Measurements from ENCODE around the gene GNG12. TPM values are rescaled to one million over a fixed set of nuclear protein-coding genes. Genes with fewer than 3 reads are reported as not detected.

GNG12 gene
- total and polyA plus RNA-seq, 2 experiments from 2014 or later: 25.4 to 33.9 TPM

DNA sequence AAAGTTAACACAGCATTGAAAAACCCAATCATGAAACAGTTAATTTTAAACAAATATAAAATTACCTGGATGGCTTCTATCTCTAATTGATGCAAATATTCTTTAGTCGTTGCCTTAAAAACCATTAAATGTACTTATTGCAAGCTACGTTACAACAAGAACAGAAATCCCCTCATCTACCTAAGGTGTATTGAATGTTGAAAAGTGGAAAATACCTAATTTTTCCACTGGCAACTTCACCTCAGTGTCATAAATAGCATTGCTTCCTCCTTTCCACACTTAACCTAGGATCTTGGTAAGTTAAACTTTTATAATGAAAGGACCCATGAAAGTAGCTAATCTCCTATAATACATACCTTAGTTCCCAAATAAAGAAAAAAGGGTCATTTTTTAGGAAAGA is 142.9 kb downstream of the GNG12 start:
- H3K27ac ChIP-seq: no peak overlapping the region

DNA sequence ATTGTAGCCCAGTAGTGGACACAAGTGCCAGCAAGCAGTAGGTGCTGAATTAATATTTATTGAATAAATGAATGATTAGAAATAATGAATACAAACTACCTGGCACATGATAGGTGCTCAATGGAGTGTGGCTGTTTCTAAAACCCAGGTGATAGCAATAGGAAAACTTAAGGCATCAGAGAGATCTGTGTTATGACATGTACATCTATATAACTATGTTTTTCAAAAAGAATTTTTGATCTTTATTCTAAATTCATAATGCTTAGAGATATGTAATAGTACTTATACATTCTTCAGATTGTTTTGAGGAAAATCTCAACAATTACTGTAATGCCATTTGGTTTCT is 143.3 kb downstream of the GNG12 start:
- Histone ChIP-seq H3K27me3 (no peaks in the 10 kb centered on the region), H3K36me3 (peaks cover 11% of the 10 kb centered on the region), H3K9me3 (ENCODE audit: low read depth) (no peaks in the 10 kb centered on the region), H3K4me3 (no peak overlapping the region), H3K27ac (peak overlapping the region; percentile 96), H3K4me1 (ENCODE audit: low read depth) (peaks cover 37% of the 10 kb centered on the region)
- TF ChIP-seq, protein P1, sequence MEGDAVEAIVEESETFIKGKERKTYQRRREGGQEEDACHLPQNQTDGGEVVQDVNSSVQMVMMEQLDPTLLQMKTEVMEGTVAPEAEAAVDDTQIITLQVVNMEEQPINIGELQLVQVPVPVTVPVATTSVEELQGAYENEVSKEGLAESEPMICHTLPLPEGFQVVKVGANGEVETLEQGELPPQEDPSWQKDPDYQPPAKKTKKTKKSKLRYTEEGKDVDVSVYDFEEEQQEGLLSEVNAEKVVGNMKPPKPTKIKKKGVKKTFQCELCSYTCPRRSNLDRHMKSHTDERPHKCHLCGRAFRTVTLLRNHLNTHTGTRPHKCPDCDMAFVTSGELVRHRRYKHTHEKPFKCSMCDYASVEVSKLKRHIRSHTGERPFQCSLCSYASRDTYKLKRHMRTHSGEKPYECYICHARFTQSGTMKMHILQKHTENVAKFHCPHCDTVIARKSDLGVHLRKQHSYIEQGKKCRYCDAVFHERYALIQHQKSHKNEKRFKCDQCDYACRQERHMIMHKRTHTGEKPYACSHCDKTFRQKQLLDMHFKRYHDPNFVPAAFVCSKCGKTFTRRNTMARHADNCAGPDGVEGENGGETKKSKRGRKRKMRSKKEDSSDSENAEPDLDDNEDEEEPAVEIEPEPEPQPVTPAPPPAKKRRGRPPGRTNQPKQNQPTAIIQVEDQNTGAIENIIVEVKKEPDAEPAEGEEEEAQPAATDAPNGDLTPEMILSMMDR (IDR thresholded peaks at IDR 0.05; ENCODE audit: low read depth, low read length): no peak
- no peak for DNase-seq (ENCODE audit: low read depth in 1 of 2, low spot score in 1 of 2)

More for the DNA sequence above, 142.9 kb downstream of the GNG12 start:
- peaks cover 37% of the 10 kb centered on the region for H3K4me1 ChIP-seq (ENCODE audit: low read depth)
- no peaks in the 10 kb centered on the region for H3K9me3 ChIP-seq (ENCODE audit: low read depth)
- TF ChIP-seq, protein P1 (IDR thresholded peaks at IDR 0.05; ENCODE audit: low read depth, low read length): no peak
- no peak for DNase-seq (ENCODE audit: low read depth in 1 of 2, low spot score in 1 of 2)
- H3K27me3 ChIP-seq: no peaks in the 10 kb centered on the region
- H3K36me3 ChIP-seq: peaks cover 11% of the 10 kb centered on the region
- H3K4me3 ChIP-seq: no peak overlapping the region

DNA sequence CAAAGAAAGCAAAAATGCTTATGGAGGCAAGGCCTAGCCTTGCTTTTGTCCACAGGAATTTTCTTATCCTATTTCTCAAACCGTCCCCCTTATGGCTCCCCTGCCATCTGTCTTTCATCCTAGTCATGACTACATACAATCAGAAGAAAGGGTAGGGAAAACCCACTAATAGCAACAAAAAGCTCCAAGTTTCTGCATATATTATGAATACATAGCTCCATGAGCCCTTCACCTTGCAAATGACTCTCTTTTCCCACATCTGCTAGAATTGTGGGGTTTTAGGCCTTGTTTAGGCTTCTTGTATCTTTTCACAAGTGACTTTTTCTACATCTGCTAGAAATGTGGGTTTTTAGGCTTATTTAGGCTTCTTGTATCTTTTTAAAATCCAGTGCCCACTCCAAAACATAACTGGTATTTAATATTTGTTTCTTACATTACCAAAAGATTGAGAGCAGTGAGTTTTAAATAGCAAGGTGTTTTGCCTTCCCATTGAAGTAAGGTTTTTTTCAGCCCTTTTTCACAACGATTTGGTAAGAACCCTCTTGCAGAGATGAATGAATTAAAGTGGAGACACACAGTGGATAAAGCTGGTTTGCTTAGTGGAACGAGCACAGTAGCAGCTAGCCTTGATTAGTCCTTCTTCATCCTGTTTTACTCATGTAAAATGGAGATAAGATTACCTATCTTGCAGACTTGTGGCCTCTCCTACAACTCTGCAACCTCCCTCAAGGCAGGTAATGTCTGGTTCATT is 143.8 kb downstream of the GNG12 start:
- Histone ChIP-seq H3K4me1 (ENCODE audit: low read depth) (peaks cover 39% of the 10 kb centered on the region), H3K4me3 (no peak overlapping the region), H3K27me3 (no peaks in the 10 kb centered on the region), H3K27ac (peak overlapping the region; percentile 96), H3K9me3 (ENCODE audit: low read depth) (no peaks in the 10 kb centered on the region), H3K36me3 (peaks cover 11% of the 10 kb centered on the region)
- TF ChIP-seq, protein P1 (IDR thresholded peaks at IDR 0.05; ENCODE audit: low read depth, low read length): no peak
- no peak for DNase-seq (ENCODE audit: low read depth in 1 of 2, low spot score in 1 of 2)

DNA sequence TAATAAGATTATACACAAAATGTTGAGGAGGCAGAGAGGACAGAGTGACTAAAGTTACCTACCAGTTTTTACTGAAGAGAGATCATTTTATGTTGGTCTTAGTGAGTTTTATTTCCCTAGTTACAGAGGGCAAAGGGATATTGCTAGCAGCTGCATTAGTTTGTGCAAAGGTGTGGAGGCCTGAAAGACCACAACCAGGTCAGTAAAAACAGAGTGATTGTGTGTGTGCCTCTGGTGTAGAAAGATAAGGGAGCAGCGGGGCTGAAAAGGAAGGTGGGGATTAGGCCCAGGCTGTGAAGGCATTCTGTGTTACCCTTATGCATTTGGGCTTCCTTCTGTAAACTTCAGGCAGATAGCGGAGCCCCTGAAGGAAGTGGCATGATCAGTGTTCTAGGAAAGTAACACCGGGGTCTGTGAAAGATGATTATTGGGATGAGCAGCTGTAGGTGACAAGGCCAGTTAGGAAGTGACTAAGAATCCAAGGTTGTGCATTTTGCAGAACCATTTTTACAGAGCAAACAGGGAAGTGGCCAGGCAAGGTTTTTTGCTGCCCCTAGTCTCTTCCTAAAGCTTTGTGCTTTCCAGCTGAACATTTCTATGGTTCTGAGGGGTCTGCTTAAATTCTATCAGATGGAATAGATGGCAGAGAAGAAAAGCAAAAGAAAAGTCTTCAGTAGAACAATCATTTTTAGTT is 144.6 kb downstream of the GNG12 start:
- peaks cover 11% of the 10 kb centered on the region for H3K36me3 ChIP-seq
- peak overlapping the region; percentile 96 for H3K27ac ChIP-seq
- H3K4me1 ChIP-seq (ENCODE audit: low read depth): peaks cover 43% of the 10 kb centered on the region

DNA sequence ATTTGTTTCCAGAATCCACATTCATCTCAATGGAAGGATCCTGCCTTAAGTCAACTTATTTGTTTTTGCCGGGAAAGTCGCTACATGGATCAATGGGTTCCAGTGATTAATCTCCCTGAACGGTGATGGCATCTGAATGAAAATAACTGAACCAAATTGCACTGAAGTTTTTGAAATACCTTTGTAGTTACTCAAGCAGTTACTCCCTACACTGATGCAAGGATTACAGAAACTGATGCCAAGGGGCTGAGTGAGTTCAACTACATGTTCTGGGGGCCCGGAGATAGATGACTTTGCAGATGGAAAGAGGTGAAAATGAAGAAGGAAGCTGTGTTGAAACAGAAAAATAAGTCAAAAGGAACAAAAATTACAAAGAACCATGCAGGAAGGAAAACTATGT is 145.6 kb downstream of the GNG12 start:
- Histone ChIP-seq H3K9me3 (ENCODE audit: low read depth) (no peaks in the 10 kb centered on the region), H3K4me3 (peak overlapping the region; percentile 88), H3K27me3 (no peaks in the 10 kb centered on the region), H3K27ac (peak overlapping the region; percentile 96), H3K4me1 (ENCODE audit: low read depth) (peaks cover 44% of the 10 kb centered on the region), H3K36me3 (peaks cover 11% of the 10 kb centered on the region)
- TF ChIP-seq, protein P1 (IDR thresholded peaks at IDR 0.05; ENCODE audit: low read depth, low read length): no peak
- peak in 1 of 2 donors; percentile 86 for DNase-seq (ENCODE audit: low read depth in 1 of 2, low spot score in 1 of 2)

More for the DNA sequence above, 144.6 kb downstream of the GNG12 start:
- no peaks in the 10 kb centered on the region for H3K27me3 ChIP-seq
- no peak overlapping the region for H3K4me3 ChIP-seq
- TF ChIP-seq, protein P1 (IDR thresholded peaks at IDR 0.05; ENCODE audit: low read depth, low read length): no peak
- DNase-seq (ENCODE audit: low read depth in 1 of 2, low spot score in 1 of 2): no peak
- no peaks in the 10 kb centered on the region for H3K9me3 ChIP-seq (ENCODE audit: low read depth)

Measured in cardiac muscle cell (in vitro differentiated cells and primary cell).